Fibroblast of peridontal ligament (primary cell): Measurements from ENCODE around the gene PRCD.

ENCODE experiments used
- DNase-seq: peaks from one replicate; pipeline ENCODE4 v3.0.0-alpha.2; 2010; ENCODE audit errors: extremely low read depth

Gene PRCD

GRCh38 chr17:76539631-76540271, at the start of gene PRCD:
TSS of gene PRCD (plus strand) at chr17:76540044. CDS start at chr17:76540142, 98 bp downstream.
- no peak for DNase-seq

GRCh38 chr17:76490112-76490710, 49.6 kb upstream of the PRCD start:
- DNase-seq, result no peak

- no peak for DNase-seq
Observed at GRCh38 chr17:76491271-76492122, 48.3 kb upstream of the PRCD start.

GRCh38 chr17:76492123-76492988, 47.5 kb upstream of the PRCD start:
- no peak for DNase-seq

GRCh38 chr17:76492989-76493501, 46.8 kb upstream of the PRCD start:
- DNase-seq, result peak; percentile 66

- DNase-seq, result no peak
Observed at GRCh38 chr17:76493505-76494167, 46.2 kb upstream of the PRCD start.

GRCh38 chr17:76495663-76496400, 44.0 kb upstream of the PRCD start:
- DNase-seq, result no peak

- DNase-seq, result no peak
Observed at GRCh38 chr17:76496464-76496863, 43.4 kb upstream of the PRCD start.

GRCh38 chr17:76497699-76497978, 42.2 kb upstream of the PRCD start:
- DNase-seq, result no peak

- peak; percentile 46 for DNase-seq
Observed at GRCh38 chr17:76497979-76498875, 41.6 kb upstream of the PRCD start.

GRCh38 chr17:76498876-76499251, 41.0 kb upstream of the PRCD start:
- no peak for DNase-seq

GRCh38 chr17:76499267-76499667, 40.6 kb upstream of the PRCD start:
- DNase-seq, result no peak

GRCh38 chr17:76500074-76500746, 39.6 kb upstream of the PRCD start:
- DNase-seq, result no peak

GRCh38 chr17:76500747-76501017, 39.2 kb upstream of the PRCD start:
- no peak for DNase-seq

GRCh38 chr17:76501018-76501826, 38.6 kb upstream of the PRCD start, which contains the start of gene RHBDF2:
TSS of gene RHBDF2 (minus strand) at chr17:76501423. CDS start at chr17:76481524, 19,899 bp downstream.
- DNase-seq, result peak; percentile 51

- no peak for DNase-seq
Observed at GRCh38 chr17:76501827-76502307, 38.0 kb upstream of the PRCD start.

- no peak for DNase-seq
Observed at GRCh38 chr17:76502341-76503211, 37.3 kb upstream of the PRCD start.
